Stomach (tissue), 9 donors: ENCODE measurements around the gene TENM3. TPM values are rescaled to one million over a fixed set of nuclear protein-coding genes. Genes with fewer than 3 reads are reported as not detected.

Experiments used
- DNase-seq, 2 donors: peaks; one replicate each; pipeline versions ENCODE4 v3.0.0 to v3.0.0-alpha.2; 2013 to 2019
- H3K27ac ChIP-seq, 5 donors: fragments of 200-600 bp in 4 of 5; sonication (generic) in 4 of 5; one replicate each; pipeline ENCODE4 v1.5.1; 2013 to 2019; ENCODE audit warnings: mild to moderate bottlenecking in 1 of 5, moderate library complexity in 1 of 5
- H3K27me3 ChIP-seq, 3 donors: fragments of 200-600 bp; sonication (generic); one replicate each; pipeline ENCODE4 v1.5.1; 2017 to 2019; ENCODE audit warnings: mixed run types in 1 of 3
- H3K36me3 ChIP-seq, 4 donors: fragments of 200-600 bp; sonication (generic); 1 replicate in 3 of 4; 2 replicates in 1 of 4; pipeline ENCODE4 v1.5.1; 2016 to 2019
- H3K4me1 ChIP-seq, 4 donors: fragments of 200-600 bp; sonication (generic); one replicate each; pipeline ENCODE4 v1.5.1; 2016 to 2019
- H3K4me3 ChIP-seq, 4 donors: fragments of 200-600 bp; sonication (generic) in 3 of 4; one replicate each; pipeline ENCODE4 v1.5.1; 2016 to 2019; ENCODE audit warnings: mild to moderate bottlenecking in 1 of 4
- H3K9me3 ChIP-seq, 4 donors: fragments of 200-600 bp; sonication (generic); one replicate each; pipeline ENCODE4 v1.5.1; 2016 to 2019
- CTCF ChIP-seq, 7 experiments: fragments of 450-650 bp in 4 of 7; fragments of 200-600 bp in 3 of 7; sonication (generic) in 3 of 7; IDR thresholded peaks; one replicate each; pipeline ENCODE4 v1.5.1; 2016 to 2019; ENCODE audit warnings: antibody characterized with exemption in 7 of 7, control low read depth in 2 of 7, mild to moderate bottlenecking in 1 of 7
- EP300 ChIP-seq: sonication (generic); formaldehyde crosslinking; IDR thresholded peaks from one replicate; pipeline ENCODE4 v1.6.1; 2017; ENCODE audit warnings: antibody characterized with exemption
- POLR2A ChIP-seq, 4 donors: fragments of 450-650 bp; IDR thresholded peaks; one replicate each; pipeline ENCODE4 v1.6.1; 2016; ENCODE audit warnings: antibody characterized with exemption in 4 of 4, control low read depth in 2 of 4, mild to moderate bottlenecking in 1 of 4, moderate library complexity in 1 of 4
- POLR2AphosphoS5 ChIP-seq, 3 donors: sonication (generic); formaldehyde crosslinking; IDR thresholded peaks; one replicate each; pipeline ENCODE4 v1.6.1; 2016; ENCODE audit warnings: antibody characterized with exemption in 3 of 3
- WGBS, 5 donors: extraction: QIAGEN DNeasy Blood & Tissue Kit in 3 of 5; methylation state at CpG; one replicate each; pipeline versions ENCODE4 v1.1.5 to v1.1.7; 2013 to 2018; 5-methylcytosine and 5-hydroxymethylcytosine counted together
- intact Hi-C: fragments of 100-400 bp; cut with DNase I; formaldehyde crosslinking; loops from one replicate; pipeline ENCODE4 v1.15.1; 2023; ENCODE audit warnings: low total_unique reads
- polyA plus RNA-seq, 3 donors: library from polyadenylated mRNA; stranded (reverse); fragments of 200-250 nt; gene quantifications; one replicate each; pipeline ENCODE4 v1.2.3, GENCODE V29; 2013
- total RNA-seq, 5 donors: library from RNA; depleted of rRNA; stranded (reverse); fragments of >200 nt; gene quantifications; one replicate each; pipeline versions ENCODE4 v1.1.0 to v1.2.3, GENCODE V29; 2014 to 2016
- donor health status: healthy with polysubstance abuse.
- donor health status: Bipolar disorder and iron deficiency.
- donor health status: healthy.

The TENM3 gene
- total and polyA plus RNA-seq, 8 donors, result under 0.01 to 8.3 (median 0.44) TPM

- TF ChIP-seq EP300, result no peak
- no peak for TF ChIP-seq CTCF (IDR thresholded peaks at IDR 0.05)
- no peak for TF ChIP-seq POLR2AphosphoS5 (IDR thresholded peaks at IDR 0.05)
- TF ChIP-seq POLR2A (IDR thresholded peaks at IDR 0.05), result no peak
- no peak for DNase-seq
- intact Hi-C loops, result no loop called here
- Histone ChIP-seq H3K4me1 (peaks cover 0 to 20% (median 3%) of the 10 kb centered on the region in 4 donors), H3K27me3 (no peaks in the 10 kb centered on the region), H3K9me3 (no peaks in the 10 kb centered on the region), H3K27ac (no peak overlapping the region), H3K4me3 (no peak overlapping the region), H3K36me3 (no peaks in the 10 kb centered on the region)
- 9 to 23% (median 21%) methylated on average over 1 of the region's 1 CpG for WGBS, 5 donors
Observed at GRCh38 chr4:182533964-182534363, 290.8 kb downstream of the TENM3 start.

- 47 to 71% (median 59%) methylated on average over 8 of the region's 8 CpGs for WGBS, 5 donors
- Histone ChIP-seq H3K27ac (no peak overlapping the region), H3K4me1 (peaks cover 0 to 15% (median 2%) of the 10 kb centered on the region in 4 donors), H3K4me3 (no peak overlapping the region), H3K9me3 (no peaks in the 10 kb centered on the region), H3K36me3 (no peaks in the 10 kb centered on the region), H3K27me3 (no peaks in the 10 kb centered on the region)
- intact Hi-C loops, result no loop called here
- DNase-seq, result no peak
- TF ChIP-seq POLR2AphosphoS5 (IDR thresholded peaks at IDR 0.05) (no peak), CTCF (IDR thresholded peaks at IDR 0.05) (no peak), POLR2A (IDR thresholded peaks at IDR 0.05) (no peak), EP300 (no peak)
Observed at GRCh38 chr4:182536221-182536811, 293.1 kb downstream of the TENM3 start.

- Histone ChIP-seq H3K36me3 (no peaks in the 10 kb centered on the region), H3K27ac (no peak overlapping the region), H3K4me1 (peaks cover 0 to 8% (median 0%) of the 10 kb centered on the region in 4 donors), H3K4me3 (no peak overlapping the region), H3K9me3 (no peaks in the 10 kb centered on the region), H3K27me3 (no peaks in the 10 kb centered on the region)
- intact Hi-C loops, result no loop called here
- WGBS, 5 donors, result 30 to 41% (median 32%) methylated on average over 10 of the region's 10 CpGs
- DNase-seq, result no peak
- TF ChIP-seq CTCF (IDR thresholded peaks at IDR 0.05), result no peak
- TF ChIP-seq EP300, result no peak
- no peak for TF ChIP-seq POLR2A (IDR thresholded peaks at IDR 0.05)
- no peak for TF ChIP-seq POLR2AphosphoS5 (IDR thresholded peaks at IDR 0.05)
Observed at GRCh38 chr4:182537031-182537795, 294.0 kb downstream of the TENM3 start.

GRCh38 chr4:182538031-182538430, 294.8 kb downstream of the TENM3 start:
- no peaks in the 10 kb centered on the region for H3K36me3 ChIP-seq
- no peak overlapping the region for H3K4me3 ChIP-seq
- no peaks in the 10 kb centered on the region for H3K9me3 ChIP-seq
- intact Hi-C loops, result no loop called here
- no peak overlapping the region for H3K27ac ChIP-seq
- no peaks in the 10 kb centered on the region for H3K27me3 ChIP-seq
- 20 to 54% (median 39%) methylated on average over 4 of the region's 4 CpGs for WGBS, 5 donors
- no peak for DNase-seq
- no peak for TF ChIP-seq POLR2A (IDR thresholded peaks at IDR 0.05)
- H3K4me1 ChIP-seq, result peaks cover 0 to 8% (median 0%) of the 10 kb centered on the region in 4 donors

GRCh38 chr4:182540496-182540895, 297.3 kb downstream of the TENM3 start:
- TF ChIP-seq POLR2AphosphoS5 (IDR thresholded peaks at IDR 0.05), result no peak
- peaks cover 0 to 8% (median 0%) of the 10 kb centered on the region in 4 donors for H3K4me1 ChIP-seq
- no peak for DNase-seq
- H3K9me3 ChIP-seq, result no peaks in the 10 kb centered on the region
- 90 to 94% (median 93%) methylated on average over 8 of the region's 8 CpGs for WGBS, 5 donors
- intact Hi-C loops, result no loop called here
- no peak overlapping the region for H3K27ac ChIP-seq
- H3K27me3 ChIP-seq, result no peaks in the 10 kb centered on the region
- no peaks in the 10 kb centered on the region for H3K36me3 ChIP-seq
- no peak overlapping the region for H3K4me3 ChIP-seq
